GM18873 (cell line): Measurements from ENCODE around the gene ATP2B2.

Experiments used
- ATAC-seq: cut with Tn5 transposase; IDR thresholded peaks from one replicate; pipeline ENCODE4 v1.9.1; 2021; ENCODE audit warnings: mild to moderate bottlenecking, moderate library complexity, moderate number of reproducible peaks; ENCODE audit not compliant: unreplicated experiment, low FRiP score

Gene ATP2B2

DNA sequence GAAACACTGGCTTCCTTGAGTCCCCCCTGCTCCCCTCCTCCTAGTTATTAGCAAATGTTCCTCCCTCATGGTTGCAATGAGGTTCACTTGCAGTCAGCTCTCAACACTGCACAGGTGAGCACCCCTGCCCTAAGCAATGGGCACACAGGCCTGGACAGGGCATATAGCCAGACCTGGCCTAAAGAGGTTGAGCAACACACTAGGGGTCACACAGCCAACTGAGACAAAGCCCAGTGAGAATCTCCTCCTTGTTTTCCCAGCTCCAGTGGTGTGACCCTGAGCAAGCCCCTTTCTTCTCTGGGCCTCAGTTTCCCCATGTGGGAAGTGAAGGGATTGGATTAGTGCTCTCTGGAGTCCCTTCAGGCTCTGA is 49.9 kb downstream of the ATP2B2 start:
- no peak for ATAC-seq

DNA sequence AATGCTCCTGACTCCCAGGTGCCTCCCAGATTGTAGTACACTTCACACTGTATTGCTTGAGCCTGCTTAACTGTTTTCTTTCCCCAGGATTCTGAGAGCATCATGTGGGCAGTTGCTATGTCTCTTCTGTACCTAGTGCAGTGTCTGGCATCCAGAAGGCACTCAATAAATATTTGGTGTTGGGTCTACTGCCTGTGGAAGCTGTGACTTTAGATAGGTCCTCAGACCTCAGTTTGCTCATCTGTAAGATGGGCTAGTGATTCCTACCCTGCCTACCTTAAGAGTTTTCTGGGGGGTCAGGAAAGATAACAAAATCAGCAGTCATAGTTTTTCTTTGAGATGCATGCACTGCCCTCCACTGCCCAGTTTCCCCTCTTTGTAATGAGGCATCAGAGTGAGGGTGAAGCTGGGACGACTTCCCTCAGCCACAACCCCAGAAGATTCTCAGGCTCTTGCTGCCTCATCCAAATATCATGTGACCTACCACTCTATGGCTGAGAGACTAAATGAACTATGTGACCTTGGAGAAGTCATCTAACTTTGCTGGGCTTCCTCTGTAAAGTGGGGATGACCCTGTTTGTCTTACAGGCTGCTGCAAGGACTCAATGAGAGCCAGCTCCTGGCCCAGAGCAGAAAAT is 50.4 kb downstream of the ATP2B2 start:
- no peak for ATAC-seq

DNA sequence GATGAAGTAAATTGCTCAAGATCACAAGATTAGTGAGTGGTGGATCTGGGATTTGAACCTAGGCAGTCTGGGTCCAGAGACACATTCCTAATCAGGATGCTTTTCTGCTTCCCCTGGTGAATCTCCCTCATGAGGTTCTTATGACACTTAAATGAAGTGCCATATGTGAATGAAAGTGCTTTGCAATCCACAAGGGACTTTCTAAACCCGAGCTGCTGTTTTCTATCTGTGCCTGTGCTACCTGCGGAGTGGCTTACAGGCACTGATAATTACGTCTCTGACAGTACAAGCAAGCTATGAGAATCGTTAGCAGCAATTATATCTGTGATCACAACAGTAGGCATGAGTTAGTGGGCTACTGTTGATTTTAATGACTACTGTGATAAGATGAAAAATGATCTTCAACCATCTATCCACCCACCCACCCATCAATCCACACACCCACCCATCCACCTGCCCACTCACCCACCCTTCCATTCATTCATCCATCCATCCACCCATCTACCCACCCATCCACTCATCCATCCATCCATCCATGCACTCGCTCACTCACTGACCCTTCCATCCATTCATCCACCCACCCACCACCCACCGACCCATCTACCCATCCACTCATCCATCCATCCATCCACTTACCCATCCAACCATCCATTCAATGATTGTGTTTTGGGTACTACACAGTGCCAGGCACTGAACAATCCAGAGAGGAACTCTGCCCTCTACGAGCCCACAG is 51.8 kb downstream of the ATP2B2 start:
- no peak for ATAC-seq

DNA sequence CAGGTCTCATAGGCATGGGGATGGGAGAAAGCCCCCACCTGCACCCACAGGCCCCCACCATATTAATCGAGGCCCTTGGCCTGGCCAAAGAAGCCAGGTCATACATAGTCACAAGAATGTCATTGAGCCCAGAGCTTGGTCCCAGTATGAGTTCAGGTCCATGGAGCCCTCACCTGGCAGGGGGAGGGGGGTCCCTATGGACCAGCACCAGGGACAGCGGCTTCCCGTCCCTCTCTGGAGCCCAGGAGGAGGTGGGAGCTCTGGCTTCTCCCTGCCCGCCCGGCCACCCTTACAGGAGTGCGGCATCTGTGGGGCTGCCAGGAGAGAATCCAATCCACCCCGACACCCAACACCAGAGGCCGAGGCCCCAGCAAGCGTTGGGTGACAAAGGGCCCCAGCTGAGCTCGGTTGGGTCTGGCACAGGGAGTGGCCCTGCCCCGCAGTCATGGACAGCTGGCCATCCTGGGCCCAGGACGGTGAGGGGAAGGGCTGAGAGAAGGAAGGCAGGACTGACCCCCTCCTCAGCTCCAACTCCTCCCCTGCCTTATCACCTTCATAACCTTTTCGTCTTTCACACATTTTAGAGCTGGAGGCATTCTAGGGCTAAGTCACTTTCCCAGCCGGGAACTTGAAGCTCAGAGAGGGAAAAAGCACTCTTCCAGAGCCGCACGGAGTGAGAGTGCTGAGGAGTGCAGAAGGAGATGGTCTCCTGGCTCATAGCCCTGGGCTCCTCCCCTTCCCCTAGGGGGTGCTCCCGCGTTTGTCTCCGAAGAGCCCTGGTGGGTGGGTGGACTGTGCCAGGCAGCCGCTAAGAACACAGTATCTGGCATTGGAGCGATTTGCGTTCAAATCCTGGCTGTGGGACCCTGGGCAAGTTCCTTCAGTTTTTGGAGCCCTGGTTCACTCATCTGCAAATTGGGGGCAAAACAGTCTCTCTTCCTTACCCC is 54.6 kb downstream of the ATP2B2 start:
- ATAC-seq = no peak

DNA sequence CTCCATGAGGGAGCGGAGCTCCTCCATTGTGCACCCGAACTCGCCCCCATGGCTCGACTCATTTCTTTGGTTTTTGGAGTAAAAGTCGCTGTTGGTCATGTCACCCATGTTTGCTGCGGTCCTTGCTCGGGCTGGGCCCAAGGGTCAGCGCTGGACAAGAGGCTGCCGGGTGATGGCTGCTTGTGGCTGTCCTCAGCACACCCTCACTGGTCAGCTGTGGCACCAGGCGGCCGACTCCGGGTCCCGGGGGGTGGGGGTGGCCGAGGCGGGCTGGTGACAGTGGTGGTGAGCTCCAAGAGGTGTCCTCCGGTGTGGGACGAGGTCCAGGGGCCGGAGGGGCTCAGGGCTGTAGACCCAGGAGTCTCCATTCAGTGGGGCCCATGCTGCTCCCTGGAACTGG is 56.0 kb downstream of the ATP2B2 start:
- ATAC-seq = no peak

DNA sequence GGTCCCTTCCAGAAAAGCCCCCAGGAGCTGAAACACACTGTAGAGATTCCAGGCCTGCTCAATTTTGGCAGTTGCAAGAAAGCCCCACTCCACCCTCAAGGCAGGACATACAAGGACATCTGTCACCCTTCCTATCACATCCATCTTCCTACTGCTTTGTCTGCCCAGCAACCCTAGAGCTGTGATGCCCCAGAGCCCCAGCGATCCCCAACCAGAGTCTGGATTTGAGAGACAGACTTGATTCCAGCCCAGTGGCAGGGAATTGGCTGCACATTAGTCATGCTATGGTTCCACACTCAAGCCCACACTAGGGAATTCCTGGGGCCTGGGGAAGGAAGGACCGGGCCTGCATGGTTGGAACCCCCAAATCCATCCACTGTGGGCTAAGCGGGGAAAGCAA is 56.8 kb downstream of the ATP2B2 start:
- no peak for ATAC-seq

DNA sequence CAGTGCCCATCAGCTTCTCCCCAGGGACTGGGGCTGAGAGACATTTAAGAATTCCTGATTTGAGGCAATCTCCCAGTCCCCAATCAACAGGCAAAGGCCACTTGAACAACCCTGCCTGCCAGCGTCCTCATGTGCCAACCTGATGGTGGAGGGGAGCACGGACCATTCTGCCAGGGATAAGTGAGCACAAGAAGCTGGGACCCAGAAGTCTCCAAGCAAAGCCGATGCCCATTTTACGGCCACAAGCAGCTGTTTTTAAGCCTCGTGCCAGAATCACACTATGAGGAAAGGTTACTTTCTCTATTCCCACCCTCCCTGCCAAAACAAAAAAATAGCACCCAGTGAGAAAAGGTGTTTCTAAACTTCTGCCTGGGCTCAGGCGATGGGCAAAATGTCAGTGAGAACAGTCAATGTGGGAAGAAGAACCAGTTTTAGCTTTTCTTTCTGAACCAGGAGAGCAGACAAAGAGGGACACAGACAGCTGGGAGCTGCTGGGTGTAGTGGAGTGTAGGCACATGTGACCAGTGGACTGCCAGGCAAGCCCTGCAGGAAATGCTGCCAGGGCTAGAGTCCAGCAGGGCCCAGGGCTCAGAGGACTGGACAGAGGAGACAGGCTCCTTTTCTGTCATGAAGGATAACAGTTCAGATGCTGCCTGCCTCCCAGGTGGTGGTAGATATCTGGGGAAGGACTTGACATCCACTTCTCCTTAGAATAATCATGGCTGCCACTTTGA is 57.7 kb downstream of the ATP2B2 start:
- ATAC-seq = no peak

DNA sequence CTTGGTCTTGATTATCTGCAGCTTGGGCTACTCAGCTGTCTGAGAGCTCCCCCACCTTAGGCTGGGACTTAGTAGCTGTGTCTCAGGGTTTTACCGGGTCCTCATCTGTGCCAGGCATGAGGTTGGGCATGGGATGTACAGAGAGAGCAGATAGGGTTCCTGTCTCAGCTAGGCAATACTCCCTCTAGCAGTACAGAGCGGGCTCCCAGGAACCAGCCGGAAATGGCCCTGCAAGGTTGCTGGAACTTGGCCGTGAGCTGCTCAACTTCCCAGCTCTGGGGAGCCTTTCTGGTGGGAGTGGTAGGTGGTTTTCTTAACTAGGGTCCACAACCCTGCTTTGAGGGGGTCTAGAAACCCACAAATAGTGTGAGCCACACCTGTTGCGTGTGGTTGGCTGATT is 58.3 kb downstream of the ATP2B2 start:
- no peak for ATAC-seq

DNA sequence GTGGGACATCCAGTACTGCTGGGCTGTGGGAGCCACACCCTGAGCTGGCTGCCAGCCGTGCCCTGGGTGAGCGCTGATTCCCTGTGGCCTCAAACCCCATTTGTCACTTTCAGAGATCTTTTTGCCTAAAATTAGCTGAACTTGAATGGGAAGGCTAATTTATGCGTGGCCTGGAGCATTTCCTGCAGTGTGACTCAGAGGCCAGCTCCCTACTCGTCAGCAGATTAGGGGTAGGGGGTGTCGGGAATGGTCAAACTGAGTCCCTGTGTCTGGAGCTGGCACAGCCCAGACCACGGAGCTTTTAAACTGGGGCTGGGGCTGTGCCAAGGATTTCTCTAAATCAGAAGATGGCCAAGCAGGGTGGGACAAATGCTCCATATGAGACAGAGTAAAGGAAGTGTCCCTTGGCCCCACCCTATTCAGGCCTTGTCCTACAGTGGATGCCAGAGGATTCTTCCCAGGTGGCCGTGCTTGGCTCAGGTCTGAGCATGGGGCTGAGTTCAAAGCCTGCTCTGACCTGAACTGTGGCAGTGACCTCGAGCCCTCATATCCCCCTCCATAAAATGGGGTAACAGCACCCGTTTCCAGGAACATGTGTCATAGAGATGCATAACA is 59.7 kb downstream of the ATP2B2 start:
- ATAC-seq = no peak

DNA sequence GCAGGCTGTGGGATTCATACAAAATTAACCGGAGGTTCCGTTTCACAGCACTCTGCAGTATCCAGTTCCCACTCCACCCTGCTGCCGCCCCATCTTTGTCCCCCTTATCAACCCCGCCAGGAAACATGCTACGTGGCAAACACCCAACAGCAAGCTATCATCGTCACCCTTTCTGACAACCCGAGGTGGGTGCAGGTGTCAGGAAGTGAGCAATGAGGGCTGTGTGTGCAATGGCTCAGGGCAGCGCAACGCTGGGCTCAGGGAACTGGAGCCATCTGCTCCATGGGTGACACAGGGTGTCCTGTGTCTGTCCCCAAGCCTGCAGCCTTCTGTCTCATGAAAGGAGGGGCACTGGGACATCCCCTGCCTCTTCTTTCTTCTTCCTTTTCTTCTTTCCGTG is 60.9 kb downstream of the ATP2B2 start:
- ATAC-seq = no peak

DNA sequence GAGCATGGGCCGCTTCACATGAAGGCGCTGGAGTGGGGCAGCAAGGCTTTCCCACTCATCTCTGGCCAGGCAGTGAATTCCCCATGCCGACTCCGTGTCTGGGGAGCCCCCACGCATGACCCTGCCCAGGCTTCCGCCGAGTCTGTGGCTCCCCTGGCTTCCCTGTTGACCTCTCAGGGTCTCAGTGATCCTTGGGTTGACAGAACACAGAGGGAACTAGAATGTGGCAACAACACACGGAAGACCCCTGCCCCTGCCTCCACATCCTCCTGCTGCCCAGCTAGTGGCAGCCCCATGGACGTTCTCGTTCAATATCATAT is 61.3 kb downstream of the ATP2B2 start:
- no peak for ATAC-seq

DNA sequence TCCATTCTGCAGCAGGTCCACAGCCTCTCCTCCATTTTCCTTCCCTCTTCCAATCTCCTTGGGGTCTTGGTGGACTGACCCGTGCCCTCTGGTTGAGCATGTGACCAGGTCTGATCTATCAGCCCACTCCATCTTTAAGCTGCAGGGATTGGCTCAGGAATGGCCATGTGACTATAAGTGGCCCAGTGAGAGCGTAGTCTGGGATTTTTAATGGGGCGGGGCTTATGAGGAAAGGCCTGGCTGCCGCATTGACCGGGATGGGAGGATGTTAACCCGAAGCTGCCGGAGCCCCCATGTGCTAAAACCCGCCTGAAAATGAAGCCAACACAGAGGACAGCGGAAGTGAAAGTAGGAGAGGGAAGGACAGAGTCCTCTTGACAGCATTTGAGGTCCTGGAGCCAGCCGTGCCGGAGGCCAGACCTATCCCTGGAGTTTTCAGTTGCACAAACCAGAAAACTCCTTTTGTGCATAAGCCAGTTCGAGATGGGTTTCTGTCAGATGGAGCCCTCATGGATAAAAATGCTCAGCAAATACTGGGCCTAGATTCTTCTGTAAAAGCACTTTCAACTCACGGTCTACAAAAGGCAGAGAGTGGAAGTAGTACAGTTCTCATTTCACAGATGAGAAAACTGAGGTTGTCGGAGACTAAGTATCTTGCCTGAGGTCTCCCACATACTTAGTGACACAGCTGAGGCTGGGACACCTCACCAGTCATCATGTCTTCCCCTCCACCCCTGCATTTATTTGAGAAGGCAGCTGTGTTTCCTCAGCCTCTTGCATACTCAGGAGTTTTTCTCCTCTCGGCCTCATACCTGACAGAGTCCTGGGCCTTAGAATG is 61.9 kb downstream of the ATP2B2 start:
- no peak for ATAC-seq

DNA sequence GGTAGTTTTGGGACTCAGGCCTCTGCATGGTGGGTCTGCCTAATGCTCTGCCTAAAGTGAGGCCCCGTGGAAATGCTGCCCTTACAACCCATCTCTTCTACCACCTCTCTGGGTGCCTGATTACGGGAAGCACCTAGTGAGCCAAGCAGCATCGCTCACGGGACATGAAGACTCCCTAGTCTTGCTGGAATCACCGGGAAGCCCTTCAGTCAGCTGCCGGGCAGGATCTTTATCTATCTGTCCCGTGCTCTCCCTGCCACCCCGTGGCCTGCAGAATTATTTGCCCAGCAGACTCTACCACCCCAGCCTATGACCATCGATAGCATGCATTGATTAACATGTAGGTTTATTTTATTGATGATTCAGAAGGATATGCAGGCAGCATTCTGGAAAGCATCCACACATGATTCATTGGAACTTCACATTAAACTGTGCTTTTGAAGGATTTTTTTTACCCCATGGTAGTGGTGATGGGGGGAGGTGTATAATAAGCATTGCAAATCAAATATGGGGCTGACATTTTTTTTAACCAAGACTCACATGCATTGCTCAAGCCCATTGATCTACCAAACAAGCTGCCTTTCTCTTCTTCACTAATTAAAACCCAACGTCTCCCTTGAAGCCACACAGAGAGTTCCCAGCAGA is 63.1 kb downstream of the ATP2B2 start:
- ATAC-seq = no peak

DNA sequence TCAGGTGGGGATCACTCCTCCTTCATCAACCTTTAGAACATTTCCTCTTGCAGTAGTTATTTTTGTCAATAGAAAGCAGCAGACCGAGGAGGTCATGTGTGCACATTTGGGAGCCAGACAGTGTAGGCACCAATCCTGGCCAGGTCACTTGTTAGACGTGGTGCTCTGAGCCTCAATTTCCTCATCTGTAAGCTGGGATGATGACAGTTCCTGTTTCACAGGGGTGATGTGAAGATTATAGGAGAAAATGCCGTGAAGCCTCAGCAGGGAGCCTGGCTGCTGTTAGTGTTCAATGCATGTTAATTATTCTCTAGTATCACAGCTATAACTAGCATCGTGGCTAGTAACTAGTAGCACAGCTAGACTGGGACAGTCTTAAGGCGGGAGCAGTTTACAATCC is 64.7 kb downstream of the ATP2B2 start:
- no peak for ATAC-seq

DNA sequence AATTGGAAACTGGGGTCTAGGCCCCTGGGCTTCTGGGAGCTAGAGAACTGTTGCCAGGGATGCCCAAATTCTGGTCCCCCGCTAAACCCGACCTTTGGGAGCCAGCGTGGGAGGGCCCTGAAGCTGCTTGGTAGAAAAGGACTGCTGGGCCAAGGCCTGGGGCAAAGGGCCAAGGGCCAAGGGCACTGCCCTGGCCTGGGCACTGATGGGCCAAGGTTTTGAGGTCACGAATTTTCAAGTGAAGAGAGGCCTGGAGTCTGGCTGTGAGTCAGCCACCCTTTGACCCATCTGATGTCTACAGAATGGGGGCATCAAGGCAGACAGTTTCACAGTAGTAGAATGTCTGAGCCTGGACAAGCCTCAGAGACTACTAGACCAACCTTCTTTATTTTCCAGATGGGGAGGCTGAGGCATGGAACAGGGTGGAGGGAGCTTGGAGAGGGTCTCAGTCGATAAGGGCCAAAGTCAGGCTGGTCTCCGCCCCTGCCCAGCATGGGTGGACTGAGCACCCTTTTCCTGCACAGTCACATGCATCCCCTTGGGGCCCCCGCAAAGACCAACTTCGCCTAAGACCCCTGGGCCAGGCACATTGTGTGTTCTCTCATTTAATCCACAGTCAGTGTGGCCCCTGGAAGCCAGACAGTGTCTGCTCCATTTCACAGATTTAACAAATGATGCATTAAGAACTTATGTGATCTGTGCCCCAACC is 66.3 kb downstream of the ATP2B2 start:
- no peak for ATAC-seq

DNA sequence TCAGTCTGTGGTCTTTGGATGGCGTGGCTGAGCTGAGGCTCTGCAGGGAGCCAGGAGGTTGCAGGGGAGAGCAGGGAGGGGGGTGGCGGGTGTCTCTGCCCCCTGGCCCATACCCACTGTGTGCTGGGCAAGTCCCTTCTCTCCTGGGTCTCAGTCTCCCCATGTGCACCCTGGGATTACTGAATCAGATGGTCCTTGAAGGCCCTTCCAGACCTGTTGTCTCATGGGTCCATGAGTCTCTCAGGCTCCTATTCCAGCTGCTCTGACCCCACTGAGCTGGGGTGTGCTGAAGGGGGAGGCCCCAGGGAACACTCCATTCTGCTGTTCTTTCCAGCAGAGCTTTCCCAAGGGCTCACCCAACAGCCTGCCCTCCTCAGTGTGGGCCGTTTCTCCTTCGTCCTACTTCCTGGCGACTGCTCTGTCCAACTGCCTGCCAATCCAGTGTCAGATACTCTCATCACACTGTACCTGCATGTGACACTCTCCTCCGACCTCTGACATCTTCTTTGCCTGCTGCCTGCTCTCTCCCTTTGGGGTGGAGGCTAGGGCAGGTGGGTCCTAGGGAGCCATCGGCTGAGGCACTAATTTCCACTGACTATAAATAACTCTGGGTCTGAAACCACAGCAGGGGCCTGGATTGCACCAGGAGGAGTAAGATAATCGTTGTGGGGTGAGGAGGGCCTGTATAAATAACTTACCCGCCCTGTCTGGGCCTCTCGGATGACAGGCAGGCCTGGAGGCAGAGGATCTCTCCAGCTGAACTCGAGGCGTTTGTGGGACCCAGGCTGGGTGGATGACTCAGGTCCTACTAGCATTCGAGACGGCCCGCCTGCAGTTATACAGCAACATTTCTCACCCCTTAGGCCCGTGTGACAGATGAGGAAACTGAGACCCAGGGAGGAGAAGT is 67.1 kb downstream of the ATP2B2 start:
- ATAC-seq = no peak

DNA sequence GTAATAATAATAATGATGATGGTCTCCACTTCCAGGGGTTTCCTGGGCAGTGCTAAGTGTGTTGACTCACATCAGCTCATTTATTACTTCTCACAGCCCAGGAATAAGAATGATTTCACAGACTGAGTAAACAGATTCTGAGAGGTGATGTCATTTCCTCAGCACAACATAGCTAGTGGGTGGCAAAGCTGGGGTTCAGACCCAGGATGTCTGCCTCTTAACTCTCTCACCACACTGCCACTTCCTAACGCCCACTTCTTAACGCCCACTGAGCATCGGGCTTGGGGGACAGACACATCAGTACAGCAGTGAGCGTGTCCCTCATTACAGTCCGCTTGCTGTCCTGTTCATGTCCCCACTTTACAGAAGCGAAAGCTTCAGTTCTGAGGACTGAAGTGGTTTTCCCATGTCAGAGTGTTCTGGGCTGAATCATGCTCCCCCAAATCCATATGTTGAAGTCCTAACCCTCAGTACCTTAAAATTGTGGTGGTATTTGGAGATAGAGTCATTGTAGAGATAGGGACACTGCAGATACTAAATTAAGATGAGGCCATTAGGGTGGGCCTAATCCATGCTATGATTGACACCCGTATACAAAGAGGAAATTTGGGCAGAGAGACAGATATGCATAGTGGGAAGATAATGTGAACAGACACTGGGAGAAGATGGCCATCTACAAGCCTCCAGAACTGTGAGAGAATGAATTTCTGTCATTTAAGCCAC is 68.0 kb downstream of the ATP2B2 start:
- no peak for ATAC-seq
